Neural progenitor cell (in vitro differentiated cells): ENCODE results near the gene MRPS14. TPM values are rescaled to one million over a fixed set of nuclear protein-coding genes. Genes with fewer than 3 reads are reported as not detected.

Source experiments
- DNase-seq: peaks from one replicate; pipeline ENCODE4 v3.0.0-alpha.2; 2016; ENCODE audit warnings: low spot score
- H2AFZ ChIP-seq: fragments of 200-600 bp; sonication (generic); replicated peaks from 2 replicates; pipeline ENCODE4 v1.6.1; 2016; ENCODE audit warnings: antibody characterized with exemption
- H3F3A ChIP-seq: fragments of 200-600 bp; sonication (generic); 2 replicates; pipeline ENCODE4 v1.6.1; 2016; ENCODE audit warnings: antibody characterized with exemption, low read depth
- H3K27ac ChIP-seq: fragments of 200-600 bp; sonication (generic); 2 replicates; pipeline ENCODE4 v1.5.1; 2016; ENCODE audit warnings: mild to moderate bottlenecking
- H3K27me3 ChIP-seq: fragments of 200-600 bp; sonication (generic); 2 replicates; pipeline ENCODE4 v1.6.1; 2016; ENCODE audit warnings: mild to moderate bottlenecking, moderate library complexity
- H3K36me3 ChIP-seq: fragments of 200-600 bp; sonication (generic); 2 replicates; pipeline ENCODE4 v1.5.1; 2016
- H3K4me1 ChIP-seq: fragments of 200-600 bp; sonication (generic); 2 replicates; pipeline ENCODE4 v1.6.1; 2016; ENCODE audit warnings: mixed run types
- H3K4me2 ChIP-seq: fragments of 200-600 bp; sonication (generic); 2 replicates; pipeline ENCODE4 v1.6.1; 2016
- H3K4me3 ChIP-seq: fragments of 200-600 bp; sonication (generic); 2 replicates; pipeline ENCODE4 v1.5.1; 2016
- H3K79me2 ChIP-seq: fragments of 200-600 bp; sonication (generic); 2 replicates; pipeline ENCODE4 v1.6.1; 2016; ENCODE audit warnings: low read depth
- H3K9ac ChIP-seq: fragments of 200-600 bp; sonication (generic); 2 replicates; pipeline ENCODE4 v1.6.1; 2016
- H3K9me3 ChIP-seq: fragments of 200-600 bp; sonication (generic); 2 replicates; pipeline ENCODE4 v1.5.1; 2016; ENCODE audit warnings: low read depth
- H4K20me1 ChIP-seq: fragments of 200-600 bp; sonication (generic); 2 replicates; pipeline ENCODE4 v1.6.1; 2016; ENCODE audit warnings: low read depth
- H3K27ac Mint-ChIP-seq: 3 replicates; pipeline ENCODE4 v1.8.0; 2021; ENCODE audit warnings: mixed read lengths
- H3K27me3 Mint-ChIP-seq: 2 replicates; pipeline ENCODE4 v1.8.0; 2022; ENCODE audit warnings: low read depth, mild to moderate bottlenecking, inconsistent platforms, moderate library complexity, mixed read lengths; ENCODE audit not compliant: insufficient read depth
- H3K36me3 Mint-ChIP-seq: 3 replicates; pipeline ENCODE4 v1.8.0; 2021; ENCODE audit warnings: mixed read lengths
- H3K4me1 Mint-ChIP-seq: 3 replicates; pipeline ENCODE4 v1.8.0; 2021; ENCODE audit warnings: mixed read lengths
- H3K4me3 Mint-ChIP-seq: 3 replicates; pipeline ENCODE4 v1.8.0; 2021; ENCODE audit warnings: mild to moderate bottlenecking, moderate library complexity, mixed read lengths
- H3K9me3 Mint-ChIP-seq: 3 replicates; pipeline ENCODE4 v1.8.0; 2020; ENCODE audit warnings: mixed read lengths
- EZH2 ChIP-seq: fragments of 200-600 bp; sonication (generic); IDR thresholded peaks from 2 replicates; pipeline ENCODE4 v1.6.1; 2017; ENCODE audit warnings: antibody characterized with exemption, mild to moderate bottlenecking, moderate library complexity
- EZH2phosphoT487 ChIP-seq: fragments of 200-600 bp; sonication (generic); IDR thresholded peaks from 2 replicates; pipeline ENCODE4 v1.6.1; 2017; ENCODE audit warnings: antibody characterized with exemption
- total RNA-seq: library from RNA; depleted of rRNA; stranded (reverse); fragments of >200 nt; gene quantifications from 2 replicates; pipeline ENCODE4 v1.2.3, GENCODE V29; 2015; ENCODE audit warnings: low replicate concordance
- TF ChIP-seq, protein P1 (sequence below): fragments of 200-600 bp; sonication (generic); IDR thresholded peaks from 2 replicates; pipeline ENCODE4 v1.5.1; 2017; ENCODE audit warnings: antibody characterized with exemption, mild to moderate bottlenecking

The MRPS14 gene
- total RNA-seq, 1 donor from 2014 or later, result 35.1 TPM

DNA sequence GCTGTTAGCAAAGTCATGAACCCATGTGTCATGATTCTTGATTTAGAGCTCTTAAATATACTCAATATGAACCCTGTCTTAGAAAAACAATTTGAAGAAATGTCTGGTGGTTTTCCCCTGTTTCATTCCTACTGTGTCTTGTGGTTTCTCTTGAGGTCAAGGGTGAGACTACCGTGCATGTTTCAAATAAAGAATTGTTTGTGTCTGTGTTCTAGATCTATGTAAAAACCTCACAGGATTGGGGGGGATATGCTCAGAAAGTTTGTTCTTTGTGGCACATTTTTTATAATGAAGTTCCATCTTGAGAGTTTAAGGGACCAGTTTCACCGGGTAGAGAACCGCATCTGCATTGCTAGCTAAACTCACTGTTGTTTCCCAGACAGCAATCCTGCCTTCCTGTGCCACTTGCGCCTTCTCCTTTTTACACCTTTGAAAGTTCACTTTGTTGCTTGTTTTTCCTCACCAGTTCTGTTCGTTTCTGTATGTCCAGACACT, 54.4 kb downstream of the MRPS14 start:
- Histone ChIP-seq H3F3A (no peaks in the 10 kb centered on the region), H3K79me2 (no peaks in the 10 kb centered on the region), H3K9me3 (no peaks in the 10 kb centered on the region), H4K20me1 (no peaks in the 10 kb centered on the region), H3K27me3 (no peaks in the 10 kb centered on the region), H3K36me3 (no peaks in the 10 kb centered on the region), H3K27ac (no peak overlapping the region), H3K4me1 (peaks cover 22% of the 10 kb centered on the region), H3K9ac (no peak overlapping the region), H2AFZ (no peak overlapping the region), H3K4me2 (no peak overlapping the region), H3K4me3 (no peak overlapping the region)
- Mint-ChIP-seq H3K9me3 (no peaks in the 10 kb centered on the region), H3K4me1 (peaks cover 20% of the 10 kb centered on the region), H3K4me3 (no peak overlapping the region), H3K27me3 (no peaks in the 10 kb centered on the region), H3K27ac (no peak overlapping the region), H3K36me3 (peaks cover 1% of the 10 kb centered on the region)
- DNase-seq, result no peak
- TF ChIP-seq EZH2, result no peak
- TF ChIP-seq EZH2phosphoT487, result no peak
- TF ChIP-seq, protein P1, sequence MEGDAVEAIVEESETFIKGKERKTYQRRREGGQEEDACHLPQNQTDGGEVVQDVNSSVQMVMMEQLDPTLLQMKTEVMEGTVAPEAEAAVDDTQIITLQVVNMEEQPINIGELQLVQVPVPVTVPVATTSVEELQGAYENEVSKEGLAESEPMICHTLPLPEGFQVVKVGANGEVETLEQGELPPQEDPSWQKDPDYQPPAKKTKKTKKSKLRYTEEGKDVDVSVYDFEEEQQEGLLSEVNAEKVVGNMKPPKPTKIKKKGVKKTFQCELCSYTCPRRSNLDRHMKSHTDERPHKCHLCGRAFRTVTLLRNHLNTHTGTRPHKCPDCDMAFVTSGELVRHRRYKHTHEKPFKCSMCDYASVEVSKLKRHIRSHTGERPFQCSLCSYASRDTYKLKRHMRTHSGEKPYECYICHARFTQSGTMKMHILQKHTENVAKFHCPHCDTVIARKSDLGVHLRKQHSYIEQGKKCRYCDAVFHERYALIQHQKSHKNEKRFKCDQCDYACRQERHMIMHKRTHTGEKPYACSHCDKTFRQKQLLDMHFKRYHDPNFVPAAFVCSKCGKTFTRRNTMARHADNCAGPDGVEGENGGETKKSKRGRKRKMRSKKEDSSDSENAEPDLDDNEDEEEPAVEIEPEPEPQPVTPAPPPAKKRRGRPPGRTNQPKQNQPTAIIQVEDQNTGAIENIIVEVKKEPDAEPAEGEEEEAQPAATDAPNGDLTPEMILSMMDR, result no peak

DNA sequence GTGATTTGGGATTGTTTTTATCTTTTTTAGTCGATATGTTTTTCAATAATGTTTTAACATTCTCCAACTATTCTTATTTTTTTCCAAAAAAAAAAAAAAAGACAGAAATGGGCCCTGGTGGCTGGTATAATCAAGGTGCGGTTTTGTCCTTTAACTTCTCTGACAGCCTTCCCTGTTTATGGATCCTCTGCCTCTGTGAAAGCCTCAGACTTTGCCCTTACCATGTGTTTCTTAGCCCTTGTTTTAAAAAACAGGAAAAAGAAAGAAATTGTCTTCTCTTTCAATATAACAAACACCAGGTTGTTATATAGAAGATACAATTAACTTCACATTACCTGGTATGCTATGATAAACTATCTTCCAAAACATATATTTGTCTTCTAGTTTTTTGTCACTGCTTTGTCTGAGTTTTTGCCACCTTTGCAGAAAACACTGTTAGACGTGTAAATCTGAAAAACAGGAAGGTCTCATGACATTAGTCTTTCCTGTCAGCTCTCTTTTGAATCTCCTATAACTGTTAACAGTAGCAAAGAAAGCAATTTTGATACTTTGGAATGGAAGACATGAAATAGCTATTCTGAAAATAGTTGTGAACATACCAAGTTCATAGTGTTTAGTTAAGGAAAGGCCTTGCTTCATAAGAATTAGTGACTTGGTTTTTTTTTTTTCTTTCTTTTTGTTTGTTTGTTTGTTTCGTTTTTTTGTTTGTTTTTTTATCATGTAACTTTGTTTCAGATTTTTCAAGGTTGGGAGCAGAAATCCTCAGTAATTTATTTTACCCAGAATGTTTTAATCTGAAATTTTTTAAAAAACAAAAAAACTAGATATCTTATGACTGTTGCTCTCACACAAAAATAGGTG, 55.1 kb downstream of the MRPS14 start:
- DNase-seq, result no peak
- Mint-ChIP-seq H3K4me3 (no peak overlapping the region), H3K4me1 (peaks cover 23% of the 10 kb centered on the region), H3K36me3 (no peaks in the 10 kb centered on the region), H3K27ac (no peak overlapping the region), H3K27me3 (no peaks in the 10 kb centered on the region), H3K9me3 (no peaks in the 10 kb centered on the region)
- H3K79me2 ChIP-seq, result no peaks in the 10 kb centered on the region
- H3K4me2 ChIP-seq, result no peak overlapping the region
- no peak overlapping the region for H2AFZ ChIP-seq
- no peak overlapping the region for H3K27ac ChIP-seq
- no peaks in the 10 kb centered on the region for H3K9me3 ChIP-seq
- no peaks in the 10 kb centered on the region for H3K36me3 ChIP-seq
- peaks cover 22% of the 10 kb centered on the region for H3K4me1 ChIP-seq
- no peaks in the 10 kb centered on the region for H4K20me1 ChIP-seq
- H3K9ac ChIP-seq, result no peak overlapping the region
- no peaks in the 10 kb centered on the region for H3K27me3 ChIP-seq
- TF ChIP-seq EZH2 (no peak), EZH2phosphoT487 (no peak)
- TF ChIP-seq, protein P1, result no peak
- no peak overlapping the region for H3K4me3 ChIP-seq
- H3F3A ChIP-seq, result no peaks in the 10 kb centered on the region

DNA sequence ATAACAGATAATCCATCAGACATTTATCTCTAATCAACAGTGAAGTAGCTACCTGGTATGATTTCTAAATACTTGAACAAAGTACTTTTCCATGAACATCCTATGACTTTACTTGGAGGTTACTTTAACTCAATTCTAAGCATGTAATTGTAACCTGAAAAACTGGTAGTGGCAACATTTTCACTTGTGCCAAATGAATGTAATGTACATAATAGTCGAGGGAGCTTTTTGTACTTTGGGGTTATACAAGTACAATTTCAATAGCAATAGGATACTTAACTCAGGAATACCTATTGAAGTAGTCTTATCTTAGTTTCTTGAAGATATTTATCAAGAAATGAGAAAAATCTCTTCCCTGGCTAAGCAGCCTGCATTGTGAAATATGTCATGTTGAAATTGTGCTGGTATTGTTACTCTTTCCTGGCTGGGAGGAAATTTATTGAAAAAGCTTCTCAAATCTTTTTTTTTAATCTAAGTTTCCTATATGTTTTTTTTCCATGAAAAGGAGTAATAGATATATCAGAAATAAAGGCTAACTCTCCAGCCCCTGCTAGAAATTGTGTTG, 57.1 kb downstream of the MRPS14 start:
- H3K4me2 ChIP-seq, result no peak overlapping the region
- H3F3A ChIP-seq, result no peaks in the 10 kb centered on the region
- Mint-ChIP-seq H3K27ac (no peak overlapping the region), H3K9me3 (no peaks in the 10 kb centered on the region), H3K27me3 (no peaks in the 10 kb centered on the region), H3K4me1 (peaks cover 23% of the 10 kb centered on the region), H3K4me3 (no peak overlapping the region), H3K36me3 (no peaks in the 10 kb centered on the region)
- H3K4me1 ChIP-seq, result peaks cover 11% of the 10 kb centered on the region
- no peak overlapping the region for H2AFZ ChIP-seq
- no peaks in the 10 kb centered on the region for H3K36me3 ChIP-seq
- no peaks in the 10 kb centered on the region for H4K20me1 ChIP-seq
- TF ChIP-seq, protein P1, result no peak
- no peak for TF ChIP-seq EZH2
- TF ChIP-seq EZH2phosphoT487, result no peak
- H3K9me3 ChIP-seq, result no peaks in the 10 kb centered on the region
- H3K79me2 ChIP-seq, result no peaks in the 10 kb centered on the region
- H3K9ac ChIP-seq, result no peak overlapping the region
- H3K27ac ChIP-seq, result no peak overlapping the region
- H3K27me3 ChIP-seq, result no peaks in the 10 kb centered on the region
- no peak for DNase-seq
- H3K4me3 ChIP-seq, result no peak overlapping the region
